GM12872 (cell line): Measurements from ENCODE around the gene RNF141.

Experiments used
- CTCF ChIP-seq: IDR thresholded peaks from 3 replicates; pipeline ENCODE4 v1.5.1; 2011; ENCODE audit warnings: low read depth, mild to moderate bottlenecking, low read length, moderate library complexity; ENCODE audit not compliant: insufficient read depth

RNF141 gene

DNA sequence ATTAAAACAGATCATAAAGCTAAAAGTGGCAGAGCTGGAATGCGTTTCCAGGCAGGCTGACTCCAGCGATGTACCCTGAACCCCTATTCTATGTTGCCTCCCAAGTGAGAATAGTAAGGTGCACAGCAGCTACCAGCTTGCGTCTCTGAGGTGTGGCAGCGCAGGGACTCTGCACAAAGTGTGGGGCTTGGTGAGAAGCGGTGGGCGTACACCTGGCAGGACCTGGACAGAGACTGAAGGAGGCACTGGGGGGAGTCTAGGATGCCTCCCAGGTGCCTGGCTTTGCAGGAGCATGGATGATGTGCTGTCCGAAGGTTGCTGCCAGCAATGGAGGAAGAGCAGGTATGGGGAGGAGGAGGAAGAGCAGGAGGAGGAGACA lies 43.0 kb downstream of the RNF141 start:
- no peak for TF ChIP-seq CTCF

GRCh38 chr11:10497371-10498021 lies 43.5 kb downstream of the RNF141 start:
- no peak for TF ChIP-seq CTCF

GRCh38 chr11:10496296-10496936 lies 44.6 kb downstream of the RNF141 start:
- no peak for TF ChIP-seq CTCF

DNA sequence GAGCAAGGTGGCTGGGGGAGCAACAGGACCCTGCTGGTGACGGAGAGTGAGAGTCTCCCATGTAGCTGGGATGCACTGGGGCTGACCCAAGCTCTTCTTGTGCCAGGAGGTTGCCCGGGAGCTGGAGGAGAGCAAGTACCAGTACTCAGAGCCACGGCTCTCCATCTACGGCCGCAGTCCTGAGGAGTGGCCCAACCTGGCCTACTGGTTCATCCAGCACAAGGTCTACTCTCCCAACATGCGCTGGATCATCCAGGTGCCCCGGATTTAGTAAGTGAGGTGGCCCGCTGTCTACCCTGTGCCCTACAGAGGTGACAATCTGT lies 45.6 kb downstream of the RNF141 start:
- TF ChIP-seq CTCF: no peak

DNA sequence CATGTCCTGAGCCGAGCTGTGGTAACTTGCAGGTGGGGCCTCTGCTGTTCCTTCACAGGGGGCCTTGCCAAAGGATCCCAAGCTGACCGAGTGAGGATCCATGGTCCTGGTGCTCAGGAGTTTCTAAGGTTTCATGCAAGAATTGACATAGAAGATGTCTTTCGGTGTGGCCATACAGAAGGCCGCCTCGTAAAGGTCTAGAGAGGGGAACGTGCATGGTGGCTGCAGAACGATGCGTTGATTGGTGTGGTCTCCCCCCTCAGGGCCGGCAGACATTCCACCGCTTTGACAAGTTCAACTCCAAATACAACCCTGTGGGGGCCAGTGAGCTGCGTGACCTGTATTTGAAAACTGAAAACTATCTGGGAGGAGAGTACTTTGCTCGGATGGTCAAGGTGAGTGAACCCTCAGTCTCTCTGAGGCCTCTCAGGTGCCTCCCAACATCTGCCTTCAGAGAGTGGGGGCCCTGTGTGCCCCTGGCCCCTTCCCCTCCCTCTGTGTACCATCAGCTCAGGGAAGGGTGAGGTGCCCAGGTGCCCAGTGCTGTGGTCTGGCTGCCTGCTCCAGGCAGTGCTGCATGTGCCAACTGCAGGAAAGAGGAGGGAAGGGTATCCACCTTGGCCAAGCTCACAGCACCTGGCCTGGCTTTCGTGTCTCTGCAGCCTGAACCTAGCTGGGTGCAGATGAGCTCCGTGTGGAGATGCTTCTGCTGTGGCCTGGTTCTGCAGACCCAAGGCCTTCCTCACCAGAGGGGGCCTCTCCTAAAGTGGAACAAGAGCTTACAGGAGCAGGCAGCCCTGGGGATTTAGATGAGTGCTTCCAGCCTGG lies 46.1 kb downstream of the RNF141 start:
- no peak for TF ChIP-seq CTCF

GRCh38 chr11:10493041-10493663 lies 47.8 kb downstream of the RNF141 start:
- no peak for TF ChIP-seq CTCF

DNA sequence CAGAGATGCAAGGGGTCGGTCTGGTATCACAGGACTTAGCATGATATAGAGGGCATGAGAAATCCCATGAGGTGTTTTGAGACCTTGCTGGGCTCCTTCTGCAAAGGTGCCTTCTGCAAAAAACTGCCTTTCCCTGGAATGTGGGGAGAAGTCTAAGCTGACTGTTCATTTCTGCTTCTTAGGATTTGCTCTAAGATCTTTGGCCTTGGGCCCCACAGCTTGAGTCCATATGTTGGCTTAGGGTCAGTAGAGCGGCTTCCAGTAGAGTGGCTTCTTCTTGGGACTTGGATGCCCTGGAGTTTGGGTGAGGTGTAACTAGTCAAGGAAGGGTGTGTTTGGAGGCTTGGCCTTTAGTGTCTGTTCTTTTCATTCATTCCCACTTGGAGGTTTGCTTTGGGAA lies 48.9 kb downstream of the RNF141 start:
- no peak for TF ChIP-seq CTCF
